Cerebellar cortex (tissue), 1 donor: ENCODE results near the gene NEUROG1.

Experiments used
- DNase-seq: peaks from one replicate; pipeline ENCODE4 v3.0.0-alpha.2; 2015; ENCODE audit warnings: low spot score

NEUROG1 gene

GRCh38 chr5:135493406-135494180, 42.2 kb downstream of the NEUROG1 start:
- no peak for DNase-seq

GRCh38 chr5:135492319-135492626, 43.5 kb downstream of the NEUROG1 start:
- no peak for DNase-seq

GRCh38 chr5:135491552-135492318, 44.0 kb downstream of the NEUROG1 start:
- DNase-seq: no peak

- no peak for DNase-seq
These were observed 44.7 kb downstream of the NEUROG1 start for GRCh38 chr5:135491038-135491551.

- no peak for DNase-seq
These were observed 45.3 kb downstream of the NEUROG1 start for GRCh38 chr5:135490245-135491037.

- DNase-seq: no peak
These were observed 46.1 kb downstream of the NEUROG1 start for GRCh38 chr5:135489466-135490244.

- DNase-seq: peak; percentile 48
These were observed 46.9 kb downstream of the NEUROG1 start for GRCh38 chr5:135488727-135489465.

- no peak for DNase-seq
These were observed 47.8 kb downstream of the NEUROG1 start for GRCh38 chr5:135487839-135488514.

GRCh38 chr5:135487037-135487395, 48.7 kb downstream of the NEUROG1 start:
- DNase-seq: peak; percentile 32

GRCh38 chr5:135486131-135487036, 49.4 kb downstream of the NEUROG1 start:
- no peak for DNase-seq

GRCh38 chr5:135484674-135485086, 51.1 kb downstream of the NEUROG1 start:
- no peak for DNase-seq
